WTC11 (cell line): Measurements from ENCODE around the gene OPCML. TPM values are rescaled to one million over a fixed set of nuclear protein-coding genes. Genes with fewer than 3 reads are reported as not detected.

Source experiments
- ATAC-seq: fragments of 200-7000 bp; cut with Tn5 transposase; 2 replicates; pipeline ENCODE4 v1.10.0; 2021; ENCODE audit warnings: mild to moderate bottlenecking, moderate library complexity
- CTCF ChIA-PET: fragments of 300-600 bp; sonication (Branson Sonifier 250); formaldehyde crosslinking; loops from one replicate; lab custom pipeline; 2021; ENCODE audit warnings: antibody characterized with exemption; lab: Charles Lee
- POLR2A ChIA-PET: fragments of 350-600 bp; sonication (Branson Sonifier 250); formaldehyde crosslinking; loops from one replicate; lab custom pipeline; 2021; ENCODE audit warnings: antibody characterized with exemption; lab: Charles Lee
- DNase-seq: peaks from one replicate; pipeline ENCODE4 v3.0.0; 2021; ENCODE audit warnings: low spot score
- H3K27ac Mint-ChIP-seq: 2 replicates; pipeline ENCODE4 v1.8.0; 2021; ENCODE audit warnings: mixed read lengths
- H3K27me3 Mint-ChIP-seq: 2 replicates; pipeline ENCODE4 v1.8.0; 2021; ENCODE audit warnings: low read depth, mild to moderate bottlenecking, moderate library complexity, mixed read lengths
- H3K36me3 Mint-ChIP-seq: 2 replicates; pipeline ENCODE4 v1.8.0; 2021; ENCODE audit warnings: mixed read lengths
- H3K4me1 Mint-ChIP-seq: 2 replicates; pipeline ENCODE4 v1.8.0; 2022; ENCODE audit warnings: mixed read lengths
- H3K4me3 Mint-ChIP-seq: 2 replicates; pipeline ENCODE4 v1.8.0; 2021; ENCODE audit warnings: mild to moderate bottlenecking, moderate library complexity, mixed read lengths
- H3K9me3 Mint-ChIP-seq: 2 replicates; pipeline ENCODE4 v1.8.0; 2021; ENCODE audit warnings: mixed read lengths
- ERG ChIP-seq: fragments of 250-450 bp; sonication (Bioruptor Pico); IDR thresholded peaks from 2 replicates; pipeline ENCODE4 v1.8.0; 2021; ENCODE audit warnings: mild to moderate bottlenecking
- FOXJ3 ChIP-seq: sonication (generic); formaldehyde crosslinking; IDR thresholded peaks from 2 replicates; pipeline ENCODE4 v1.9.0; 2021; ENCODE audit warnings: missing genetic modification reagents, mild to moderate bottlenecking, borderline replicate concordance
- FOXP4 ChIP-seq: sonication (generic); formaldehyde crosslinking; IDR thresholded peaks from 2 replicates; pipeline ENCODE4 v1.8.0; 2022; ENCODE audit warnings: mild to moderate bottlenecking, missing genetic modification reagents
- GTF2I ChIP-seq: fragments of 250-450 bp; sonication (Bioruptor Pico); conservative IDR thresholded peaks from 2 replicates; pipeline ENCODE4 v1.4.0; 2021; ENCODE audit warnings: mild to moderate bottlenecking
- MAX ChIP-seq: sonication (generic); formaldehyde crosslinking; IDR thresholded peaks from 2 replicates; pipeline ENCODE4 v1.8.0; 2022; ENCODE audit warnings: mild to moderate bottlenecking, missing genetic modification reagents
- NR2C2 ChIP-seq: sonication (generic); formaldehyde crosslinking; IDR thresholded peaks from 2 replicates; pipeline ENCODE4 v1.8.0; 2022; ENCODE audit warnings: mild to moderate bottlenecking, missing genetic modification reagents
- OVOL2 ChIP-seq: fragments of 250-450 bp; sonication (Bioruptor Pico); IDR thresholded peaks from 2 replicates; pipeline ENCODE4 v1.9.0; 2021; ENCODE audit warnings: mild to moderate bottlenecking, borderline replicate concordance
- PRRX2 ChIP-seq: fragments of 250-450 bp; sonication (Bioruptor Pico); IDR thresholded peaks from 2 replicates; pipeline ENCODE4 v1.8.0; 2021; ENCODE audit warnings: mild to moderate bottlenecking
- RELA ChIP-seq: sonication (generic); formaldehyde crosslinking; IDR thresholded peaks from 2 replicates; pipeline ENCODE4 v1.8.1; 2022; ENCODE audit warnings: missing genetic modification reagents, mild to moderate bottlenecking, borderline replicate concordance
- RORB ChIP-seq: fragments of 250-450 bp; sonication (Bioruptor Pico); IDR thresholded peaks from 2 replicates; pipeline ENCODE4 v1.9.0; 2021; ENCODE audit warnings: mild to moderate bottlenecking
- SMAD3 ChIP-seq: sonication (generic); formaldehyde crosslinking; IDR thresholded peaks from 2 replicates; pipeline ENCODE4 v1.8.0; 2022; ENCODE audit warnings: missing genetic modification reagents, mild to moderate bottlenecking, borderline replicate concordance
- USF2 ChIP-seq: sonication (generic); formaldehyde crosslinking; IDR thresholded peaks from 2 replicates; pipeline ENCODE4 v1.8.1; 2023; ENCODE audit warnings: mild to moderate bottlenecking, missing genetic modification reagents, moderate library complexity
- ZBTB21 ChIP-seq: sonication (generic); formaldehyde crosslinking; IDR thresholded peaks from 2 replicates; pipeline ENCODE4 v1.8.1; 2023; ENCODE audit warnings: mild to moderate bottlenecking, missing genetic modification reagents, borderline replicate concordance
- ZNF121 ChIP-seq: sonication (generic); formaldehyde crosslinking; IDR thresholded peaks from 2 replicates; pipeline ENCODE4 v1.8.0; 2023; ENCODE audit warnings: missing genetic modification reagents
- ZNF281 ChIP-seq: sonication (generic); formaldehyde crosslinking; IDR thresholded peaks from 2 replicates; pipeline ENCODE4 v1.8.0; 2023; ENCODE audit warnings: mild to moderate bottlenecking, missing genetic modification reagents
- ZNF671 ChIP-seq: fragments of 250-450 bp; sonication (Bioruptor Pico); IDR thresholded peaks from 2 replicates; pipeline ENCODE4 v1.8.0; 2021; ENCODE audit warnings: mild to moderate bottlenecking
- ZSCAN18 ChIP-seq: fragments of 250-450 bp; sonication (Bioruptor Pico); IDR thresholded peaks from 2 replicates; pipeline ENCODE4 v2.1.2; 2022; ENCODE audit warnings: mild to moderate bottlenecking, moderate library complexity
- total RNA-seq: library from RNA; stranded (reverse); gene quantifications from 3 replicates; pipeline ENCODE4 v1.2.3, GENCODE V29; 2021
- TF ChIP-seq, protein P1 (sequence below): sonication (generic); formaldehyde crosslinking; IDR thresholded peaks from 2 replicates; pipeline ENCODE4 v1.8.1; 2023; ENCODE audit warnings: mild to moderate bottlenecking, missing genetic modification reagents, borderline replicate concordance
- TF ChIP-seq, protein P2 (sequence below): fragments of 250-450 bp; sonication (Bioruptor Pico); IDR thresholded peaks from 2 replicates; pipeline ENCODE4 v1.9.0; 2021; ENCODE audit warnings: moderate library complexity, mild to moderate bottlenecking, inconsistent platforms, borderline replicate concordance

OPCML gene
- total RNA-seq, 1 experiment from 2014 or later: 1.5 TPM

GRCh38 chr11:133536198-133536597 is 3.9 kb upstream of the OPCML start:
- peaks cover 66% of the 10 kb centered on the region for H3K4me1 Mint-ChIP-seq
- no peak overlapping the region for H3K4me3 Mint-ChIP-seq
- TF ChIP-seq ZBTB21: no peak
- H3K27ac Mint-ChIP-seq: no peak overlapping the region
- POLR2A ChIA-PET: no interaction called here
- H3K9me3 Mint-ChIP-seq: peaks cover 6% of the 10 kb centered on the region
- H3K36me3 Mint-ChIP-seq: peaks cover 5% of the 10 kb centered on the region
- CTCF ChIA-PET: interaction anchor here (1.5 kb wide), 1 partner anchor 40 kb away, joined by 3 read pairs; no protein-coding TSS in a partner anchor
- peaks cover 22% of the 10 kb centered on the region for H3K27me3 Mint-ChIP-seq
- no peak for DNase-seq
- no peak for ATAC-seq

- DNase-seq: no peak
- no peak for ATAC-seq
- Mint-ChIP-seq H3K27ac (no peak overlapping the region), H3K4me1 (peaks cover 75% of the 10 kb centered on the region), H3K9me3 (no peaks in the 10 kb centered on the region), H3K36me3 (no peaks in the 10 kb centered on the region; the same call in 1 of the 2 replicates), H3K27me3 (peaks cover 30% of the 10 kb centered on the region), H3K4me3 (no peak overlapping the region)
- ChIA-PET CTCF (no interaction called here), POLR2A (interaction anchor here (0.6 kb wide), 1 partner anchor 244 kb away, joined by 5 read pairs; no protein-coding TSS in a partner anchor)
- TF ChIP-seq FOXP4 (CRISPR knock-in tag) (no peak), ZNF281 (CRISPR knock-in tag) (no peak), ZNF121 (CRISPR knock-in tag) (no peak), MAX (CRISPR knock-in tag) (peak; percentile 53; the same call in 1 of the 2 replicates), FOXJ3 (no peak), NR2C2 (CRISPR knock-in tag) (no peak), ERG (no peak)
These were observed 904 bp upstream of the OPCML start for GRCh38 chr11:133533205-133533604.

- Mint-ChIP-seq H3K4me1 (peaks cover 72% of the 10 kb centered on the region), H3K9me3 (no peaks in the 10 kb centered on the region), H3K27ac (0 out of 2 replicates have a peak overlapping the region, but pooled peaks have one; percentile 4), H3K36me3 (no peaks in the 10 kb centered on the region; the same call in 1 of the 2 replicates), H3K4me3 (peak overlapping the region; percentile 85), H3K27me3 (peaks cover 30% of the 10 kb centered on the region)
- ATAC-seq: peak; percentile 49
- DNase-seq: no peak
- CTCF ChIA-PET: interaction anchor here (0.6 to 2.5 kb wide), 9 partner anchors 10 to 397 kb away, joined by 3 to 12 read pairs (median 5); no protein-coding TSS in a partner anchor
- POLR2A ChIA-PET: interaction anchor here (0.6 to 0.7 kb wide), 4 partner anchors 18 to 240 kb away, joined by 3 to 6 read pairs (median 4); no protein-coding TSS in a partner anchor
- TF ChIP-seq RORB (no peak), SMAD3 (0 out of 2 replicates have a peak, but pooled peaks have one; percentile 54), PRRX2 (CRISPR knock-in tag) (no peak), USF2 (CRISPR knock-in tag) (no peak), GTF2I (0 out of 2 replicates have a peak, but pooled peaks have one; percentile 42), OVOL2 (CRISPR knock-in tag) (no peak), ZNF671 (CRISPR knock-in tag) (no peak), ZSCAN18 (CRISPR knock-in tag) (no peak), RELA (CRISPR knock-in tag) (no peak)
- TF ChIP-seq, protein P1, sequence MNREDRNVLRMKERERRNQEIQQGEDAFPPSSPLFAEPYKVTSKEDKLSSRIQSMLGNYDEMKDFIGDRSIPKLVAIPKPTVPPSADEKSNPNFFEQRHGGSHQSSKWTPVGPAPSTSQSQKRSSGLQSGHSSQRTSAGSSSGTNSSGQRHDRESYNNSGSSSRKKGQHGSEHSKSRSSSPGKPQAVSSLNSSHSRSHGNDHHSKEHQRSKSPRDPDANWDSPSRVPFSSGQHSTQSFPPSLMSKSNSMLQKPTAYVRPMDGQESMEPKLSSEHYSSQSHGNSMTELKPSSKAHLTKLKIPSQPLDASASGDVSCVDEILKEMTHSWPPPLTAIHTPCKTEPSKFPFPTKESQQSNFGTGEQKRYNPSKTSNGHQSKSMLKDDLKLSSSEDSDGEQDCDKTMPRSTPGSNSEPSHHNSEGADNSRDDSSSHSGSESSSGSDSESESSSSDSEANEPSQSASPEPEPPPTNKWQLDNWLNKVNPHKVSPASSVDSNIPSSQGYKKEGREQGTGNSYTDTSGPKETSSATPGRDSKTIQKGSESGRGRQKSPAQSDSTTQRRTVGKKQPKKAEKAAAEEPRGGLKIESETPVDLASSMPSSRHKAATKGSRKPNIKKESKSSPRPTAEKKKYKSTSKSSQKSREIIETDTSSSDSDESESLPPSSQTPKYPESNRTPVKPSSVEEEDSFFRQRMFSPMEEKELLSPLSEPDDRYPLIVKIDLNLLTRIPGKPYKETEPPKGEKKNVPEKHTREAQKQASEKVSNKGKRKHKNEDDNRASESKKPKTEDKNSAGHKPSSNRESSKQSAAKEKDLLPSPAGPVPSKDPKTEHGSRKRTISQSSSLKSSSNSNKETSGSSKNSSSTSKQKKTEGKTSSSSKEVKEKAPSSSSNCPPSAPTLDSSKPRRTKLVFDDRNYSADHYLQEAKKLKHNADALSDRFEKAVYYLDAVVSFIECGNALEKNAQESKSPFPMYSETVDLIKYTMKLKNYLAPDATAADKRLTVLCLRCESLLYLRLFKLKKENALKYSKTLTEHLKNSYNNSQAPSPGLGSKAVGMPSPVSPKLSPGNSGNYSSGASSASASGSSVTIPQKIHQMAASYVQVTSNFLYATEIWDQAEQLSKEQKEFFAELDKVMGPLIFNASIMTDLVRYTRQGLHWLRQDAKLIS (CRISPR knock-in tag): no peak
- TF ChIP-seq, protein P2, sequence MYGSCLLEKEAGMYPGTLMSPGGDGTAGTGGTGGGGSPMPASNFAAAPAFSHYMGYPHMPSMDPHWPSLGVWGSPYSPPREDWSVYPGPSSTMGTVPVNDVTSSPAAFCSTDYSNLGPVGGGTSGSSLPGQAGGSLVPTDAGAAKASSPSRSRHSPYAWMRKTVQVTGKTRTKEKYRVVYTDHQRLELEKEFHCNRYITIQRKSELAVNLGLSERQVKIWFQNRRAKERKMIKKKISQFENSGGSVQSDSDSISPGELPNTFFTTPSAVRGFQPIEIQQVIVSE: no peak
These were observed 843 bp downstream of the OPCML start for GRCh38 chr11:133531458-133531857.
